BJ (cell line): ENCODE results near the gene BTG2. TPM values are rescaled to one million over a fixed set of nuclear protein-coding genes. Genes with fewer than 3 reads are reported as not detected.

Source experiments
- CTCF ChIA-PET: fragments of 350-600 bp; formaldehyde crosslinking; extraction: SDS; loops from one replicate; lab custom pipeline; 2021; ENCODE audit warnings: antibody characterized with exemption, inconsistent platforms; lab: Yijun Ruan, JAX
- POLR2A ChIA-PET: fragments of 300-600 bp; sonication (Branson Sonifier 250); formaldehyde crosslinking; extraction: SDS; loops from one replicate; lab custom pipeline; 2021; ENCODE audit warnings: antibody characterized with exemption; lab: Charles Lee
- DNase-seq: peaks from one replicate; pipeline ENCODE4 v3.0.0-alpha.2; 2011; ENCODE audit warnings: low read depth
- H3K27me3 ChIP-seq: 2 replicates; pipeline ENCODE4 v1.6.0; 2011; ENCODE audit warnings: low read length; ENCODE audit not compliant: control insufficient read depth, insufficient read depth
- H3K36me3 ChIP-seq: 2 replicates; pipeline ENCODE4 v1.5.1; 2011; ENCODE audit warnings: low read length; ENCODE audit not compliant: control insufficient read depth, insufficient read depth
- H3K4me3 ChIP-seq: 2 replicates; pipeline ENCODE4 v1.5.1; 2011; ENCODE audit warnings: low read depth, mild to moderate bottlenecking, control low read depth, low read length
- CTCF ChIP-seq: IDR thresholded peaks from 2 replicates; pipeline ENCODE4 v1.5.1; 2011; ENCODE audit warnings: low read depth, mild to moderate bottlenecking, control low read depth, inconsistent platforms, low read length, moderate library complexity; ENCODE audit not compliant: insufficient read depth
- polyA plus RNA-seq: library from polyadenylated mRNA; depleted of rRNA; stranded (reverse); fragments of >200 nt; gene quantifications from 2 replicates; pipeline ENCODE4 v1.2.3, GENCODE V29; 2011

Gene BTG2
- polyA plus RNA-seq, 1 experiment, result 22.8 TPM

GRCh38 chr1:203271018-203271743, 34.1 kb upstream of the BTG2 start:
- CTCF ChIA-PET, result interaction anchor here (0.8 to 20.3 kb wide), 13 partner anchors 24 to 1082 kb away, joined by 3 to 484 read pairs (median 23); no protein-coding TSS in a partner anchor
- no peak for DNase-seq
- TF ChIP-seq CTCF, result no peak

GRCh38 chr1:203271962-203272632, 33.2 kb upstream of the BTG2 start:
- Histone ChIP-seq H3K4me3 (no peak overlapping the region), H3K27me3 (no peaks in the 10 kb centered on the region), H3K36me3 (no peaks in the 10 kb centered on the region)
- ChIA-PET POLR2A (interaction anchor here (0.6 kb wide), 1 partner anchor 217 kb away, joined by 3 read pairs; no protein-coding TSS in a partner anchor), CTCF (interaction anchor here (1.0 to 20.3 kb wide), 19 partner anchors 9 to 429 kb away, joined by 3 to 484 read pairs (median 5); partner anchors contain the start of gene FMOD)
- DNase-seq, result no peak
- no peak for TF ChIP-seq CTCF

More at GRCh38 chr1:203271018-203271743, 34.1 kb upstream of the BTG2 start:
- H3K36me3 ChIP-seq, result no peaks in the 10 kb centered on the region
- no peaks in the 10 kb centered on the region for H3K27me3 ChIP-seq
- H3K4me3 ChIP-seq, result no peak overlapping the region
- POLR2A ChIA-PET, result no interaction called here

GRCh38 chr1:203272633-203273205, 32.6 kb upstream of the BTG2 start:
- CTCF ChIA-PET, result interaction anchor here (0.7 to 20.3 kb wide), 27 partner anchors 8 to 429 kb away, joined by 3 to 484 read pairs (median 4); partner anchors contain the start of gene FMOD
- H3K4me3 ChIP-seq, result no peak overlapping the region
- no peaks in the 10 kb centered on the region for H3K27me3 ChIP-seq
- no peak for DNase-seq
- TF ChIP-seq CTCF, result no peak
- POLR2A ChIA-PET, result interaction anchor here (0.6 kb wide), 1 partner anchor 32 kb away, joined by 17 read pairs; no protein-coding TSS in a partner anchor
- no peaks in the 10 kb centered on the region for H3K36me3 ChIP-seq

GRCh38 chr1:203273206-203273868, 32.0 kb upstream of the BTG2 start:
- no peak for DNase-seq
- POLR2A ChIA-PET, result interaction anchor here (0.6 kb wide), 1 partner anchor 32 kb away, joined by 17 read pairs; no protein-coding TSS in a partner anchor

More at GRCh38 chr1:203273206-203273868, 32.0 kb upstream of the BTG2 start:
- no peak overlapping the region for H3K4me3 ChIP-seq
- CTCF ChIA-PET, result interaction anchor here (0.7 to 20.3 kb wide), 27 partner anchors 7 to 428 kb away, joined by 3 to 484 read pairs (median 4); partner anchors contain the start of gene FMOD
- H3K36me3 ChIP-seq, result no peaks in the 10 kb centered on the region
- peak; percentile 98 for TF ChIP-seq CTCF
- no peaks in the 10 kb centered on the region for H3K27me3 ChIP-seq
